ENCODE data around the gene PAIP2. TPM values are rescaled to one million over a fixed set of nuclear protein-coding genes. Genes with fewer than 3 reads are reported as not detected.
"Not testable (repeated sequence)": the region's sequence is repeated elsewhere in the genome, so short reads cannot be mapped to it uniquely, and the experiment has no call there.

Gene PAIP2
- 76.0 TPM for total RNA-seq

DNA sequence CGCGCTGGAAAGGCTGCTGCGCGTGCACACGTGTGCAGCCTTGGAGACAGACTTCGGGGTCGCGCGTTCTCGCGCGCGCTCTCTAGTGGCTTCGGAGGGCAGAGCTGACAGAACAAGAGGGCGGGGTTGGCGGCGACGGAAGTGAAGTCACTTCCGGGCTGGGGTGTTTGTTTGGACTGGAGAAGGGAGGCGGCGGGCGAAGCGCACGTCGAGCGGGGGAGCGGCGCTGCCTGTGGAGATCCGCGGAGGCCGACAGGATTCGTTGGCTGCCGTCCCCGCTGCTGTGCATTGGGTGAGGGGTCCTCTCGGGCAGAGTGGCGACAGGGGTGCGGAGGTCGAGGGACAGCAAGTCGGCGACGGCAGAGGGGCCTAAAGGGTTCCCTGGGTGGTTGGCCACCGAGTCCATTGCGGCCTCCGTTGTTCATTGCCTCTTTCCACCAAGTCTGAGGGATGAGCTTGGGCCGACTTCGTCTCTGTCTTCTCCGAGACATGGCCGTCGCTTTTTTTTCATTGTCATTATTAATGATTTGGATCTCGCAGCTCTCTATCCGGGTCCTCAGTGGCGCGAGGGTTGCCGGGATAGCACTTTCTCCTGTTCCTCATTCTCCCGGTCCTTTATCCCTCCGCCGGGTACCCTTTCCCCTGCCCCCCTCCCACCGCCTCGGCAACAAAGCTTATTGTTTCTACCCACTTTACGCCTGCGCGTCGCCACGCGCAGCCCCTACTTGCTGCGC is at the start of gene PAIP2:
Gene PAIP2, plus strand, starts transcription at position 166 of the 734 bp plus-strand sequence. CDS start 21,931 bp downstream, outside the sequence.
- DNase-seq = peak; percentile 98

DNA sequence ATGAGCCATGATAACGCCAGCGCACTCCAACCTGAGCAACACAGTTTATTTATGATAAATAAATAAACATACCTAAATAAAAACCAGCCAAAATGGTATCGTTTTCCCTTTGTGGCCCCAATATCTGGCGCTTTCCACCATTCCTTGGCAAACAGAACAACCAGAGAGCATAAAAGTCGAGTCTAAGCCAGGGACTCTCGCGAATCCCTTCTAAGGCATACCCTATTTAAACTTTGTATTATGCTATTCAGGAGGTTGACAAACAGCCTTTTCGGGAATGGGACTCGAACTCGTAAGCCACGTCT is 48.5 kb upstream of the PAIP2 start:
- DNase-seq = no peak

DNA sequence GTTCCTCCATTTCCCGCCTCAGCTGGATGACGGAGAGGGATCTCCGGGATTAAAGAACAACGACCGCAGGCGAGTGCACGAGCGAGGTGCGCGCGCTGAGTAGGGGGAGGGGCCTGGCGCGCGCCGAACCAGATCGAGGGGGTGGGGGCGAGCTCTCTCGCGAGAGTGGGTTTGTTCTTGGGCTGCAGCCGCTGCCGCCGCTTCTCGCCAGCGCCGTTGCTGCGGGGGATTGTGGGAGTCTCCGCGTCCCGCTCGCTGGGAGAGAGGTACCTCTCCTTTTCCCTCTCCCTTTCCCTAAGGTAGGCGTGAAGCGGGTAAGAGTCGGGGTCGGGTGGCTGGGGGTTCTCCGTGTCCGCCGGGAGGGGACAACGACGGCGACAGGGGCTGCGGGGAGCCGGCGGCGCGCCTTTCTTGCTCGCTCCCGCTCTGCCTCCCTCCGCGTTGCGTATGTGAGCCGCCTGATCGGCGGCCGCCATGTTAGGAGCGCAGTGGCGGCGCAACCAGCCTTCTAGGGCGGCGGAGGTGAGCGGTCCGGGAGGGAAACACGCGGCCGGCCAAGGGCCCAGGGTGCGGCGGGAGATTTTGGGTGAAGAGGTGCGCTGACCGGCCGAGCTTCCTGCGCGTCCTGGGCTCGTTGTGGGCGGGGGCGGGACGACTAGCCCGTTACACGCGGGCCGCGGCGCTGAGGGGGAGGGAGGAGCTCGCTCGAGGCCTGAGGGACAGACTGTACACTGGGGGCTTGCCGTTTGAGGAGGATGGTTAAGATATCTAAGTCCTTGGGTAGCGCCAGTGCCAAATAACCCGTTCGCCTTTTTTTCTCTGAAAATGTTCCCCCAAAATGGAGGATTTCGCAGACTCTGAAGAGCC is 47.9 kb upstream of the PAIP2 start, which contains the start of gene MATR3:
Gene MATR3, plus strand, starts transcription at position 234 of the 867 bp plus-strand sequence. CDS start 13,676 bp downstream, outside the sequence.
- peak; percentile 96 for DNase-seq

DNA sequence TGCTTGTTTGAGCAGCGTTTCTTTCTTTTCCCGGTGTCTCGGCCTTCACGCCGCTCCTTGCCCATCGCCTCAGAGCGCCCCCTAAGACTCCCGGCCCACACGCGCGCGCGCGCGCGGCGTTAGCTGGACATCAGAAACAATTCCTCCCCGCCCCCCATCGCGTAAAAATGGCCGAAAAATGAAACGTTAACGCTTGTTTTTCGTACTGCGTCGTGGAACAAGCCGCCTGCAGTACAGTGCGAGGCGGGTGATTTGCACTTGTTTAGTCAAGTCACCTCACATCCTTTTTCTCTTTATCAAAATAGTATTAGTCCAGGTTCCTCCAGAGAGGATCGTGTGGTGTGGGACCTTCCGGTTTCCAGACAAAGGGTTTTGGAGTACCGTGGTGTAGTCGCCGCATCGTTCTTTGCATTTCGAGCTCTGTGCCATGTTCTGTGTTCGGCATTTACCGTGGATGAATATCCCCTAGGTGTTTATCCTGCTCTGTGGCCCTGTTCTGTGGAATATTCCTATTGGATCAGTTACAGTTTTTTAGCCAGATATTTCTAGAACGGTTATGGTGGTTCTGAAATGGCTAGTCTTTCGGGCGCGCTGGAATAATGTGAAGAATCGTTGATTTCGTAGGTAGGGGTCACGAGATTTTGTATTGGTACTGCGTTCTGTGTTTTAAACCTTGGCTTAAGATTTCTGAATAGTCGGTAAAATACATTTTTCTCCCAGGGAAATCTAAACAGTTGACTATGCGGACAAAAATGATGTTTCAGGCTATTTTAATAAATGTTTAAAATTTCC is 47.1 kb upstream of the PAIP2 start:
- peak; percentile 58 for DNase-seq

GRCh38 chr5:139295346-139296057 is 46.2 kb upstream of the PAIP2 start:
- no peak for DNase-seq

DNA sequence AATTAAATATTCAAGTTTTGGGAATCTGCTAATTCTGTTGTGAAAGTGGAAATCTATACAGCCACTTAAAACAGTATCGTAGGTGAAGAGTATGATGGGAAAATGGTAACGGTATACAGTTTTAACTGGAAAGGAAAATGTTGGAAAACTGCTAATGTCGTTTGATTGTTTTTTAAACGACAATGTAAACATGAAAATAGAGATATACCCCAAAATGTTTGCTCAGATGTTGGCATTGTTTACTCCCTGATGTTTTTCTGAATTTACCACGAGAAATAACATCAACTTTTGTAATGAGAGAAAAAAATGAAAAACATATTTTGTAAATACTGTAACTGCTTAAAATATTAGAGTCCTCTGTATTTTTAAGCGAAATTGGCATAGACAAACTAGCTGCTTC is 45.5 kb upstream of the PAIP2 start:
- no peak for DNase-seq

- DNase-seq = no peak
Observed at GRCh38 chr5:139296862-139297326, 44.8 kb upstream of the PAIP2 start.

GRCh38 chr5:139297439-139298133 is 44.1 kb upstream of the PAIP2 start:
- DNase-seq = no peak

GRCh38 chr5:139298242-139298641 is 43.4 kb upstream of the PAIP2 start:
- DNase-seq = no peak

GRCh38 chr5:139299486-139299885 is 42.2 kb upstream of the PAIP2 start:
- DNase-seq = no peak

- DNase-seq = no peak
Observed at GRCh38 chr5:139301808-139302499, 39.7 kb upstream of the PAIP2 start.

DNA sequence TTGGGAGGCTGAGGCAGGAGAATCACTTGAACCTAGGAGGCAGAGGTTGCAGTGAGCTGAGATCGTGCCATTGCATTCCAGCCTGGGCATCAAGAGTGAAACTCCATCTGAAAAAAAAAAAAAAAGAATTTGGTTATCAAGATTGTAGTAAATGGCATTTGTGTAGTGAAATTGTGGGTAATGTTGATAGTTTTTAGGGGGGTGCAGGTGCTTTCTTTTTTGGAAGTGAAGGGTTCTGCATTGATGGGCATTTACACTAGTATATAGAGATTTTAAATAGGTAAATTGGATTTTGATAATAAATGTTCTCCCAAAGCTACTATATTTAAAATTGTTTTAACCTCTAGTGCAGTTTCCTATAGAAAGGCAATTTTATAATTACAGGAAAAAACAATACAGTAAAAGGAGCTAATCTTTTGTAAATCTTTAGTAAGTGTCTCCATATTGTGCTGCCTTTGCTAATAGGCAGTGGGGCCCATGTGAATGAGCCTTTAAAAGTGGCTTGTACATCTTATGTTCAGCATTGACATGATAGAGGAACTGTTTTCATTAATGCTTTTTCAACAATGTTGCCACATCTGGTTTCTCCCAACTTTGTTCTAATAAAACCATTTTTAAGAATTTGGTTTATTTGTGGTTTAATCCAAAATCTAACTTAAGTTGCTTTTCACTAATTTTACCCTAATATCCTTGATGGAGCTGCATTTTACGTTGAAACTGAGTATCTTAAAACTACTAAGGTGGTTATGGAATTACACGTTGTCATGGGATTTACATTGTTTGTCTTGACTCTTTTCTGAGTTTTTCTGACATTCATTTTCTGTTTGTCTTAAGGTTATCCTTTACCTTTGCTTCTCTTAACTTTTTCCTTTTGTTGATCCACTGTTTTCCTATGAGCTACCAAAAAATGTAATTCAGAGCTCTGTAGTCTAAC is 37.0 kb upstream of the PAIP2 start:
- no peak for DNase-seq

DNA sequence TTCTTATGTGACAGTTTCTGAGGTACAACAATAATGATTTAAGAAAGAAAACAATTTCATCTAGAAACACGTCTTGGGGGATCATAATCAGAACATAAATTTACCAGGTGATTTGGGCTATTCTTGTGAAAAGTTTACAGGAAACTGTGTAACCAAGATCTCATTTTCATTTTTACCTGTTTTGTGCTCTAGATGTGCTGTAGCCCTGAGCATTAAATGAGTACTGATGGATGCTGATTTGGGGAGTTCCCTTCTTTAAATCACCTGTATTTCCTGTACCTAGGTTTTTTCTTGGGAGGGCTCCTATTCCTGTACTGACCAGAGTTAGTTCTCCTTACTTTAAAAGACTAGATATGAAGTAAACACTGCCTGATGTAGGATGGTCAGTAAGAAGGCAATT is 35.5 kb upstream of the PAIP2 start:
- no peak for DNase-seq

DNA sequence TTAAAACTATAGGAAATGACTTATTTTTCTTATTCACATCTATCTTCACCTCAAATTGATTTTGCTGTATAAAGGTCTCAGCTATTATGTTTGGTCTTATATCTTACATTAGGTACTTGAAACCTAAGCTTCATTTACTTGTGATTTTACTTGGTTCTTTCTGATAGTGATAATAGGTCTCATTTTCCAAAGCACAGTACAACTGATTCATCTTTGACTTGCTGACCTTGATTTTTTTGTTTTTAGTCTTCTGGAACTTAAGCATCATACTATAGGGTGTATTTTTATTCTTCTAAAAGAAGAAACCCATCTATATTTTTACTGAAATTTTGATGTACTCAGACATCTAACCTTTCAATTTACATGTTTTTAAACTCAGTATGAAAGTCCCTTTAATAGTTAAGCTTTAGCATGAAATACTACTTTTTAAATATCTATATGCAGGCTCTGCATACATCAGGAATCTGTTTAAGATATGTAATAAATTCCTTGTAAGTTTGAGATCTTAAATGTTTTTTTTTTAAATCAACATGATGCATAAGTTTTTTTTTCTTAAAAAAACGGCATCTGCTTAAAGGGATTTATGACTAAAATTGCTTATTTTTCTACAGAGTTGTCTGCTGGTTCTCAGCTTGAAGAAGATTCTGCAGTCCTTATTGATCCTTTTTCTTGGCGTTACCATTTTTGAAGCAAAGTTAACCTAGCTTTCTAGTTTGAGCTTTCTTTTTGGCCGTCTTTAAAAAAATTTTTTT is 34.9 kb upstream of the PAIP2 start:
- DNase-seq = no peak

GRCh38 chr5:139308797-139309196 is 32.9 kb upstream of the PAIP2 start:
- no peak for DNase-seq

- not testable (repeated sequence) for DNase-seq
Observed at GRCh38 chr5:139310715-139311186, 30.9 kb upstream of the PAIP2 start.

GRCh38 chr5:139312075-139312474 is 29.6 kb upstream of the PAIP2 start:
- no peak for DNase-seq

DNA sequence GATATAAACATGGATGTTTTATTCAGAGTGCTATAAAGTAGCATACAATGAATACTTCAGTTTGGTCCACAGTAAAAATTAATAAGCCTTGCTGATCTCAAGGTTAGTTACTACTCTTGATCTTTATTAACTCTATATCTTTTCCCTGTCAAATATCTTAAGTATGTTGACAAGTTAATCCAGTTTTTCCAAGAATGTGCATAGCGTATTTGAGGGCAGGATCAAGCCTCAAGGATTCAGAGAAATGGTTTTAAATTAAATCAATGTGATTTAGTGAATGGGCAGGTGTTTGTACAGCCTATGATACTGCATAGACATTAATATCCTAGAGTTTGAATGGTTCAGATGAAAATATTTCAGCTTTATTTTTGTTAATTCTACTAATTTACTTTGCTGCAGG is 27.4 kb upstream of the PAIP2 start:
- no peak for DNase-seq

Measured in skin of body (tissue), 2 donors.